Sciatic nerve (tissue), 2 donors: ENCODE results near the gene ZNF280B. TPM values are rescaled to one million over a fixed set of nuclear protein-coding genes. Genes with fewer than 3 reads are reported as not detected.
"Not testable (repeated sequence)": the region's sequence is repeated elsewhere in the genome, so short reads cannot be mapped to it uniquely, and the experiment has no call there.

ENCODE experiments used
- ATAC-seq: fragments of 200-7000 bp; cut with Tn5 transposase; one replicate; pipeline ENCODE4 v1.9.1; 2020; ENCODE audit warnings: mild to moderate bottlenecking, moderate library complexity
- DNase-seq: peaks from one replicate; pipeline ENCODE4 v3.0.0-alpha.2; 2020; ENCODE audit warnings: low spot score
- intact Hi-C: fragments of 100-400 bp; cut with DNase I; formaldehyde crosslinking; loops from one replicate; pipeline ENCODE4 v1.14.2; 2022
- total RNA-seq: library from RNA; stranded (reverse); fragmentation: NEBNext Ultra II Directional; extraction: Animal tissue kit (Norgen Biotek cat#: 25700); gene quantifications from one replicate; pipeline ENCODE4 v1.2.1, GENCODE V29; 2021
- donor health status: DM: no; HTN: no; CAD: no.
- donor health status: DM: no; HTN: no; CAD: no.

ZNF280B gene
- total RNA-seq, 1 donor from 2014 or later = 0.45 TPM

- DNase-seq (no peak), ATAC-seq (no peak)
- intact Hi-C loops = no loop called here
Observed at GRCh38 chr22:22474733-22475132, 33.8 kb downstream of the ZNF280B start.

- ATAC-seq, DNase-seq, intact Hi-C loops: not testable (repeated sequence)
Observed at GRCh38 chr22:22471104-22471503, 37.4 kb downstream of the ZNF280B start.

DNA sequence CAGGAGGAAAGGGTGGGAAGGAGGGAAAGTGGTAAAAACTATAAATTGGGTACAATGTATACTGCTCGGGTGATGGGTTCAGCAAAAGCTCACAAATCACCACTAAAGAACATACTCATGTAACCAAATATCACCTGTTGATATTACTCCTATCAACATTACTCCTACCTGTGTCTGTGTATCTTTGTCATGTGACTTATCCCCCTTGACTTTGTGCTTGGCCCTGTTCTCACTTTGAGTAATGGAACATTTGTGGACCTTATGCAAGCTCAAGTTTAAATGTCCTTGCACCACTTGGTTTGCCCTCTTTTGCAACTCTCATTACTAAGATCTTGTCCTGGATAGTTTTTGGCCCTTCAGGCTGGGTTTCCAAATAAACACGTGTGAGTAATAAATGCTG, 39.0 kb downstream of the ZNF280B start:
- ATAC-seq = no peak
- no peak for DNase-seq
- intact Hi-C loops = no loop called here

DNA sequence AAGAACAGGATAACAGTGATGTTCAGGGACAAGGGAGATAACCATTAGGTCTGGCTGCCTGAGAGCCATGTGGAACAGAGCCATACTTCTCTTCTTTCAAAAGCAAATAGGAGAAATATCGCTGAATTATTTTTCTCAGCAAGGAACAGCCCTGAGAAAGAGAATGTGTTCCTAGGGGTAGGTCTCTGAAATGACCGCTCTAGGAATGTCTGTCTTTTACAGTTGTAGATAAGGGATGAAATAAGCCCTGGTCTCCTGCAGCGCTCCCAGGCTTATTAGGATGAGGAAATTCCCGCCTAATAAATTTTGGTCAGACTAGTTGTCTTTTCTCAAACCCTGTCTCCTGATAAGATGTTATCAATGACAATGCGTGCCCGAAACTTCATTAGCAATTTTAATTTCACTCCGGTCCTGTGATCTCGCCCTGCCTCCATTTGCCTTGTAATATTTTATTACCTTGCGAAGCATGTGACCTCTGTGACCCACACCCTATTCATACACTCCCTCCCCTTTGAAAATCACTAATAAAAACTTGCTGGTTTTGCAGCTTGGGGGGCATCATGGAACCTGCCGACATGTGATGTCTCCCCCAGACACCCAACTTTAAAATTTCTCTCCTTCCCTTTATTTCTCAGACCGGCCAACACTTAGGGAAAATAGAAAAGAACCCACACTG, 39.6 kb downstream of the ZNF280B start:
- DNase-seq, intact Hi-C loops, ATAC-seq: not testable (repeated sequence)

GRCh38 chr22:22467112-22467511, 41.4 kb downstream of the ZNF280B start:
- DNase-seq = no peak

DNA sequence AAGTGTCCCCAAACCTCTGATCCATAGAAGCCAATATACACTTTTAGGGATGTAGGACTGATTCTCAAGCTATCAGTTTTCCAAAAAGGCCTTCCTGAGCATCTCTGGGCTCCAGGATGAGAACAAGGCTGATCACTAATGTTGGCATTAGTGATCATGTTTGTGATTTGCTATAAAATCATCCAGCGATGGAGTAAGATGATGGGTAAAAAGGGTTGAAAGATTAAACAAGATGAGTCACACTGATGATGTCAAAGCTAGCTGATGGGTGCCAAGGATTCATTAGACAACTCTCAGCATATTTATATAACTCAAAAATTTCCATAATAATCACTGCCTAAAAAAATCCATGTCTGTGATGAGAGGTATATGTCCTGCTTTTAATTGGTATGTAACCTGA, 42.8 kb downstream of the ZNF280B start:
- ATAC-seq (no peak), DNase-seq (no peak)
- intact Hi-C loops = no loop called here

More at GRCh38 chr22:22467112-22467511, 41.4 kb downstream of the ZNF280B start:
- ATAC-seq = no peak
- intact Hi-C loops = no loop called here

GRCh38 chr22:22465094-22465602, 43.4 kb downstream of the ZNF280B start:
- intact Hi-C loops = no loop called here
- DNase-seq = no peak
- ATAC-seq = no peak

- intact Hi-C loops = no loop called here
- ATAC-seq (no peak), DNase-seq (no peak)
Observed at GRCh38 chr22:22464541-22465054, 43.9 kb downstream of the ZNF280B start.

- DNase-seq = no peak
- intact Hi-C loops = no loop called here
- ATAC-seq = peak; percentile 79
Observed at GRCh38 chr22:22463855-22464540, 44.5 kb downstream of the ZNF280B start.

GRCh38 chr22:22462813-22463567, 45.6 kb downstream of the ZNF280B start:
- ATAC-seq = no peak
- no peak for DNase-seq
- intact Hi-C loops = no loop called here

DNA sequence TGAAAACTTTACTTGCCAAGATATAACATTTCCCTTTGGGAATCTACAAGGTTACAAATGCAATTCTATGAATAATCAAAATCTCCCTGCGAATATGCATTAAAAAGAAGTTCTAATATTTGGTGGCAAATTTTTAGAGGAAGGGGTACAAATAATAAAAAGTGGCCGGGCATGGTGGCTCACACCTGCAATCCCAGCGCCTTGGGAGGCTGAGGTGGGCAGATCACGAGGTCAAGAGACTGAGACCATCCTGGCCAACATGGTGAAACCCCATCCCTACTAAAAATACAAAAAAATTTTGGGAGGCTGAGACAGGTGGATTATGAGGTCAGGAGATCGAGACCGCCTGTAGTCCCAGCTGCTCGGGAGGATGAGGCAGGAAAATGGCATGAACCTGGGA, 47.0 kb downstream of the ZNF280B start:
- DNase-seq (no peak), ATAC-seq (no peak)
- intact Hi-C loops = no loop called here

- intact Hi-C loops = no loop called here
- ATAC-seq = no peak
- DNase-seq = no peak
Observed at GRCh38 chr22:22461111-22461510, 47.4 kb downstream of the ZNF280B start.

GRCh38 chr22:22460635-22461034, 47.9 kb downstream of the ZNF280B start:
- DNase-seq (no peak), ATAC-seq (no peak)
- intact Hi-C loops = no loop called here

DNA sequence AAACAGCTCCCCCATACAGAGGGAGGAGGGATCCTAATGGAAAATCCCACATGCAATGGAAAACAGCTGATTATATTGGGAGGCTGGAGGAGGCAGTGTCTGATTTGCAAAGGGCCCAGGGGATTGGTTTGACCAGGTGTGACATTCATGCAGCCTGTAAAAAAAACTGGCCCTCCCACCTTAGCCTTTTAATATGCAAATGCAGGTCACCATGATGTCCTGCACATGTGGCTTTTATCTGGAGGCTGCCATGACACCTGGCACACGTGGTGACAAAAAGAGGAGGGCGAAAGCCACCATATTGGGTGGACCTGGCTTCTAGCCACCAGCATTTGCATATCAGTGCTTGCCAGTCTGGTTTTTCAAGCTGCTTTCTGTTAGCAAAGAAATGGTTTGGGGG, 48.5 kb downstream of the ZNF280B start:
- intact Hi-C loops = no loop called here
- DNase-seq = no peak
- no peak for ATAC-seq

DNA sequence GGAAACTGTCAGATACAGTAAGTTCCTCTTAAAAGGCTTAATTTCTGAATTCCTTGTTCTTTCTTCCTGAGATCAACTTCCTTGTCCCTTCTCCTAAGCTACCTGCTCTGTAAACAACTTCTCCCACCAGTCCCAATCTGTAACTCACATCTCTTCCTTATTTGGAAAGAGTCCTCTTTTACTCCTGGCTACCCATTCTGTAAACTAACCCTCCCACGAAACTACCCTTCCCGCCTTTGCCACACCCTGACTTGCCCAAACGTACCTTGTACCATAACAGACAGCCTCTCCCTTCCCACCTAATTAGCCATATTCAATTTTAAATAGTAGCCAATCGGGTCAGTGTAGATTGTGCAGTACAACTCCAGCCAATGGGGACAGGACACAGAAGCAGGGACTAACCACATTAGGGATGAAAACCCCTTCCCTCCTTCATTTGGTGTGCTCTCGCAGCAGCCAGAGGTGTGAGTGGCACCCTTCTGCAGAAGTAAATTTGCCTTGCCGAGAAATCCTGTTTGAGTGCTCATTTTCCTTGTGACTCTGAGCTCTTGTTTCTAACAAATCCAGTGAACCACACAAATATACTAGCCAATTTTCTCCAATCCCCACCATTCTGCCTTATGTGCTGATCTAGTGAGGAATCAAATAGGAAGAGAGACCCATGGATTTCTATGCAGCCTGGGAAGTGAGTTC, 49.5 kb downstream of the ZNF280B start:
- intact Hi-C loops = no loop called here
- DNase-seq = no peak
- no peak for ATAC-seq

DNA sequence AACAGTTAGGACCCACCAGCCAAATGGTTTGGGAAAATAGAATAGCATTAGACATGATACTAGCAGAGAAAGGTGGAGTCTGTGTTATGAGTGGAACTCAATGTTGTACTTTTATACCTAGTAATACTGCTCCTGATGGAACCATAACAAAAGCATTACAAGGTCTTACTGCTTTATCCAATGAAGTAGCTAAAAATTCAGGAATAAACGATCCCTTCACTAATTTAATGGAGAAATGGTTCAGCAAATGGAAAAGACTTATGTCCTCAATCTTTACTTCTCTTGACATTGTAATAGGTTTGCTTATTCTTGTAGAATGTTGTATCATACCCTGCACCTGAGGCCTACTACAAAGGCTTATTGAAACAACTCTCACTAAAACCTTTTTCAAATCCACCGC, 50.2 kb downstream of the ZNF280B start:
- DNase-seq (no peak), ATAC-seq (no peak)
- intact Hi-C loops = no loop called here

GRCh38 chr22:22454997-22455396, 53.5 kb downstream of the ZNF280B start:
- no peak for ATAC-seq
- DNase-seq = no peak
- intact Hi-C loops = no loop called here

- DNase-seq (no peak), ATAC-seq (no peak)
- intact Hi-C loops = no loop called here
Observed at GRCh38 chr22:22452996-22453686, 55.4 kb downstream of the ZNF280B start.

DNA sequence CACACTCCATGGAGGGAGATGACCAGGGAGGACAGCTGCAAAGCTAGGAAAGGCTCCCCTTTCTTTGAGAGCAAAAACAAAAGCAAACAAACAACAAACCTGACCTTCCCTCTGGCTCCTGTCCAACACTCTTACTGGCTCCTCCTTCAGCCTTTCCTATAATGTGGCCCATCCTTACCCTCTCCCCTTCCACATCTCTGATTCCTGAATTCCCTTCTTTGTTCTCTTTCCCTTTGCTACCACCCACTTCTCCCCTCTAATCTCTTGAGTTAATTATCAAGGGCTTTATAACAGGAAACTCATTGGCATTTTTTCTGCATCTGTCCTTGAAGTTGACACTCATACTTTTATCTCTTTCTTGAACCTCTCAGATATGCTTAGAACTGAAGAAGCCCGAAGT, 56.3 kb downstream of the ZNF280B start:
- no peak for ATAC-seq

More for the DNA sequence above, 56.3 kb downstream of the ZNF280B start:
- DNase-seq = no peak
- intact Hi-C loops = no loop called here
